ENCODE data around the gene HECW1. TPM values are rescaled to one million over a fixed set of nuclear protein-coding genes. Genes with fewer than 3 reads are reported as not detected.
"Not testable (repeated sequence)": the region's sequence is repeated elsewhere in the genome, so short reads cannot be mapped to it uniquely, and the experiment has no call there.

HECW1 gene
- total RNA-seq: 10 to 100 TPM in 5 of 8 experiments, 1 to 10 TPM in 1, under 1 TPM in 2; 0.09 to 16.7 (median 10.6) TPM

- no CpG with 5 or more reads among the region's 46 CpGs for WGBS, 10 experiments
- in situ Hi-C loops (cut with MboI; ENCODE audit: low pct_unique_long_range_greater_than_20kb in 2 of 9, low sequenced_read_pairs in 9 of 9, unreplicated experiment in 9 of 9): loop anchor here in 1 of 9 experiments (25.0 kb wide), 1 partner anchor 175 kb away; the partner anchor contains the start of genes MRPL32 and PSMA2
- Histone ChIP-seq H3K27ac (peak within 1 kb of the TSS; percentile 60 to 96), H3K4me1 (replicated peaks in 1 of 2) (peaks cover 9 to 19% of the 10 kb centered on the region in 2 donors), H3K4me3 (peak within 1 kb of the TSS; percentile 53 to 95 (median 73))
- ATAC-seq (replicated peaks in 6 of 8): peak in 7 of 8 experiments; percentile 6 to 75 (median 61)
Observed at GRCh38 chr7:43112459-43112940, at the start of gene HECW1. Gene HECW1 (plus strand): TSS chr7:43112647. CDS start chr7:43243906, 131,259 bp downstream.

GRCh38 chr7:43071604-43072003 lies 40.8 kb upstream of the HECW1 start:
- Histone ChIP-seq H3K4me1 (replicated peaks in 1 of 2) (no peaks in the 10 kb centered on the region), H3K4me3 (no peak overlapping the region), H3K27ac (no peak overlapping the region)
- in situ Hi-C loops (cut with MboI; ENCODE audit: low pct_unique_long_range_greater_than_20kb in 2 of 9, low sequenced_read_pairs in 9 of 9, unreplicated experiment in 9 of 9): no loop called here
- WGBS, 10 experiments: 36 to 100% (median 47%) methylated on average over 1 to 6 of the region's 7 CpGs; no CpG with 5 or more reads in 5 of the 10 experiments
- no peak for ATAC-seq (replicated peaks in 6 of 8)

GRCh38 chr7:43072530-43072929 lies 39.9 kb upstream of the HECW1 start:
- 70 to 95% (median 85%) methylated on average over 2 to 6 of the region's 6 CpGs; no CpG with 5 or more reads in 1 of the 10 experiments for WGBS, 10 experiments
- no peak for ATAC-seq (replicated peaks in 6 of 8)
- Histone ChIP-seq H3K4me3 (no peak overlapping the region), H3K4me1 (replicated peaks in 1 of 2) (no peaks in the 10 kb centered on the region), H3K27ac (no peak overlapping the region)
- in situ Hi-C loops (cut with MboI; ENCODE audit: low pct_unique_long_range_greater_than_20kb in 2 of 9, low sequenced_read_pairs in 9 of 9, unreplicated experiment in 9 of 9): no loop called here

- H3K4me1 ChIP-seq (replicated peaks in 1 of 2); H3K27ac ChIP-seq; ATAC-seq (replicated peaks in 6 of 8); H3K4me3 ChIP-seq; in situ Hi-C loops (cut with MboI; ENCODE audit: low pct_unique_long_range_greater_than_20kb in 2 of 9, low sequenced_read_pairs in 9 of 9, unreplicated experiment in 9 of 9): not testable (repeated sequence)
- 58 to 100% (median 95%) methylated on average over 1 to 2 of the region's 4 CpGs; no CpG with 5 or more reads in 5 of the 10 experiments for WGBS, 10 experiments
Observed at GRCh38 chr7:43073811-43074210, 38.6 kb upstream of the HECW1 start.

- WGBS, 10 experiments: 28 to 100% (median 90%) methylated on average over 1 to 5 of the region's 5 CpGs
- in situ Hi-C loops (cut with MboI; ENCODE audit: low pct_unique_long_range_greater_than_20kb in 2 of 9, low sequenced_read_pairs in 9 of 9, unreplicated experiment in 9 of 9): no loop called here
- no peak overlapping the region for H3K27ac ChIP-seq
- H3K4me1 ChIP-seq (replicated peaks in 1 of 2): peaks cover 0 to 4% of the 10 kb centered on the region in 2 donors
- no peak for ATAC-seq (replicated peaks in 6 of 8)
- H3K4me3 ChIP-seq: no peak overlapping the region
Observed at GRCh38 chr7:43076189-43076605, 36.2 kb upstream of the HECW1 start.

- H3K4me3 ChIP-seq: no peak overlapping the region
- H3K4me1 ChIP-seq (replicated peaks in 1 of 2): peaks cover 0 to 4% of the 10 kb centered on the region in 2 donors
- H3K27ac ChIP-seq: no peak overlapping the region
- no peak for ATAC-seq (replicated peaks in 6 of 8)
- WGBS, 10 experiments: 24 to 100% (median 81%) methylated on average over 1 to 13 of the region's 14 CpGs
- in situ Hi-C loops (cut with MboI; ENCODE audit: low pct_unique_long_range_greater_than_20kb in 2 of 9, low sequenced_read_pairs in 9 of 9, unreplicated experiment in 9 of 9): no loop called here
Observed at GRCh38 chr7:43076606-43077005, 35.8 kb upstream of the HECW1 start.

- in situ Hi-C loops (cut with MboI; ENCODE audit: low pct_unique_long_range_greater_than_20kb in 2 of 9, low sequenced_read_pairs in 9 of 9, unreplicated experiment in 9 of 9): no loop called here
- Histone ChIP-seq H3K4me3 (no peak overlapping the region), H3K4me1 (replicated peaks in 1 of 2) (peaks cover 0 to 4% of the 10 kb centered on the region in 2 donors), H3K27ac (no peak overlapping the region)
- peak in 1 of 8 experiments; percentile 18 for ATAC-seq (replicated peaks in 6 of 8)
- 33 to 100% (median 75%) methylated on average over 1 to 9 of the region's 9 CpGs; no CpG with 5 or more reads in 2 of the 10 experiments for WGBS, 10 experiments
Observed at GRCh38 chr7:43077285-43077684, 35.2 kb upstream of the HECW1 start.

GRCh38 chr7:43077732-43078391 lies 34.6 kb upstream of the HECW1 start:
- peak in 5 of 8 experiments; percentile 73 to 91 (median 85) for ATAC-seq (replicated peaks in 6 of 8)
- 40 to 100% (median 74%) methylated on average over 1 to 6 of the region's 7 CpGs for WGBS, 10 experiments
- in situ Hi-C loops (cut with MboI; ENCODE audit: low pct_unique_long_range_greater_than_20kb in 2 of 9, low sequenced_read_pairs in 9 of 9, unreplicated experiment in 9 of 9): no loop called here

GRCh38 chr7:43078794-43079193 lies 33.7 kb upstream of the HECW1 start:
- H3K4me1 ChIP-seq (replicated peaks in 1 of 2): peaks cover 0 to 4% of the 10 kb centered on the region in 2 donors
- no peak overlapping the region for H3K4me3 ChIP-seq
- ATAC-seq (replicated peaks in 6 of 8): no peak
- no peak overlapping the region for H3K27ac ChIP-seq
- WGBS, 10 experiments: 6 to 83% (median 40%) methylated on average over 1 to 6 of the region's 6 CpGs; no CpG with 5 or more reads in 1 of the 10 experiments
- in situ Hi-C loops (cut with MboI; ENCODE audit: low pct_unique_long_range_greater_than_20kb in 2 of 9, low sequenced_read_pairs in 9 of 9, unreplicated experiment in 9 of 9): no loop called here

More at GRCh38 chr7:43077732-43078391, 34.6 kb upstream of the HECW1 start:
- Histone ChIP-seq H3K27ac (no peak overlapping the region), H3K4me1 (replicated peaks in 1 of 2) (peaks cover 0 to 4% of the 10 kb centered on the region in 2 donors), H3K4me3 (no peak overlapping the region)

GRCh38 chr7:43081603-43082002 lies 30.8 kb upstream of the HECW1 start:
- Histone ChIP-seq H3K4me3 (no peak overlapping the region), H3K4me1 (replicated peaks in 1 of 2) (peaks cover 0 to 4% of the 10 kb centered on the region in 2 donors), H3K27ac (no peak overlapping the region)
- WGBS, 10 experiments: 8 to 94% (median 64%) methylated on average over 1 to 4 of the region's 4 CpGs; no CpG with 5 or more reads in 2 of the 10 experiments
- no peak for ATAC-seq (replicated peaks in 6 of 8)
- in situ Hi-C loops (cut with MboI; ENCODE audit: low pct_unique_long_range_greater_than_20kb in 2 of 9, low sequenced_read_pairs in 9 of 9, unreplicated experiment in 9 of 9): no loop called here

- WGBS, 10 experiments: 22 to 100% (median 93%) methylated on average over 1 to 2 of the region's 2 CpGs
- in situ Hi-C loops (cut with MboI; ENCODE audit: low pct_unique_long_range_greater_than_20kb in 2 of 9, low sequenced_read_pairs in 9 of 9, unreplicated experiment in 9 of 9): no loop called here
- Histone ChIP-seq H3K4me3 (no peak overlapping the region), H3K4me1 (replicated peaks in 1 of 2) (no peaks in the 10 kb centered on the region), H3K27ac (no peak overlapping the region)
- ATAC-seq (replicated peaks in 6 of 8): no peak
Observed at GRCh38 chr7:43083106-43083505, 29.3 kb upstream of the HECW1 start.

GRCh38 chr7:43085017-43085416 lies 27.4 kb upstream of the HECW1 start:
- H3K4me3 ChIP-seq: no peak overlapping the region
- in situ Hi-C loops (cut with MboI; ENCODE audit: low pct_unique_long_range_greater_than_20kb in 2 of 9, low sequenced_read_pairs in 9 of 9, unreplicated experiment in 9 of 9): no loop called here
- WGBS, 10 experiments: 11 to 100% (median 73%) methylated on average over 1 to 2 of the region's 2 CpGs; no CpG with 5 or more reads in 2 of the 10 experiments
- no peak overlapping the region for H3K27ac ChIP-seq
- ATAC-seq (replicated peaks in 6 of 8): no peak
- H3K4me1 ChIP-seq (replicated peaks in 1 of 2): no peaks in the 10 kb centered on the region

GRCh38 chr7:43085992-43086391 lies 26.5 kb upstream of the HECW1 start:
- H3K4me3 ChIP-seq: no peak overlapping the region
- H3K27ac ChIP-seq: no peak overlapping the region
- no peaks in the 10 kb centered on the region for H3K4me1 ChIP-seq (replicated peaks in 1 of 2)
- WGBS, 10 experiments: 18 to 100% (median 71%) methylated on average over 1 of the region's 1 CpG; no CpG with 5 or more reads in 3 of the 10 experiments
- in situ Hi-C loops (cut with MboI; ENCODE audit: low pct_unique_long_range_greater_than_20kb in 2 of 9, low sequenced_read_pairs in 9 of 9, unreplicated experiment in 9 of 9): no loop called here
- ATAC-seq (replicated peaks in 6 of 8): no peak
